Stimulated activated effector memory CD8-positive, alpha-beta T cell treated with anti-CD3 and anti-CD28 coated beads, Interleukin-12 subunit alpha, Interleukin-12 subunit beta, amount 100 ng/mL, for 72 hours (primary cell): ENCODE measurements around the gene TMEM220.

Experiments used
- ATAC-seq: fragments of 150-1000 bp; cut with Tn5 transposase; 2 replicates; pipeline ENCODE4 v1.10.0; 2021
- DNase-seq, 2 donors: peaks; one replicate each; pipeline ENCODE4 v3.0.0; 2021 to 2022; ENCODE audit warnings: low spot score in 2 of 2
- H3K27ac Mint-ChIP-seq: one replicate; pipeline ENCODE4 v1.8.0; 2022; ENCODE audit warnings: mild to moderate bottlenecking, mixed read lengths
- H3K36me3 Mint-ChIP-seq: one replicate; pipeline ENCODE4 v1.8.0; 2022; ENCODE audit warnings: mild to moderate bottlenecking, mixed read lengths
- H3K4me1 Mint-ChIP-seq: one replicate; pipeline ENCODE4 v1.8.0; 2022; ENCODE audit warnings: mixed read lengths
- H3K4me3 Mint-ChIP-seq: one replicate; pipeline ENCODE4 v1.8.0; 2022; ENCODE audit warnings: mild to moderate bottlenecking, mixed read lengths
- H3K9me3 Mint-ChIP-seq: one replicate; pipeline ENCODE4 v1.8.0; 2022; ENCODE audit warnings: mixed read lengths

Gene TMEM220

DNA sequence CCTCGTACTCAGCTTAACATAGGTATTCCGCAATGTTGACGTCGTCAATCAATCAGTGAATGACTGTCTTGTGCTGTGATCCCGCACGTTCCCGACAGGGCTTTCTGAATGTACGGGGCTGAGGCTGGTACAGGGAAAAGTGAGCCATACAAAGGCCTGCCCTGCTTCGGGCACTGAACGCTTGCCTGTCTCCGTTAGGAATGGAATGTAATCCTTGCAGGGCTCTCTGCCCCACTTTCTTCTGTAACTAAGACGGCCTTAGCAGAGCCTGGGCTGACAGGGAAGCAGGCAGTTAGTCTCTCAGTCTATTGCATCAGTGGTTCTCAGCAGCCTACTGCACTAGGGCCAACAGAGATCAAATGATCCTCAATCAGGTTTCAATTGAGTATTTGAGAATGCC, 56.5 kb downstream of the TMEM220 start:
- no peak overlapping the region for H3K4me3 Mint-ChIP-seq
- DNase-seq: no peak
- peaks cover 40% of the 10 kb centered on the region for H3K36me3 Mint-ChIP-seq
- ATAC-seq: no peak
- H3K27ac Mint-ChIP-seq: no peak overlapping the region
- no peaks in the 10 kb centered on the region for H3K4me1 Mint-ChIP-seq
- H3K9me3 Mint-ChIP-seq: no peaks in the 10 kb centered on the region

DNA sequence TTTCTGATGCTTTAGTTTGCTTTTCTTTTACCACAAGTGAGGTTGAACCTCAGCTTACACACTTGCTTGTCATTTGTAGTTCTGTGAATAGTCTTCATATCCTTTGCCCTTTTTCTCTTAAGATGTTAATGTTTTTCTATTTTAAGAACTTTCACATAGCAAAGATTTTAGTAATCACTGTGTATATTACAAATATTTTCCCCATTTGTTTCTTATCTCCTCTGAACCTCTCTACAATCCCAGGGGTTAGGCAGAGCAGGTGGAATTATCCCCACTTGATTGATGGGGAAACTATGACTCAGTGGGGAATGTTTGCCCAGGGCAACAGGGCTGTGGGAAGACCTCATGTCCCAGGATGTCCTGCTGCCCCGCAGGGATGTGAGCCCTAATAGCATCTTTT, 61.0 kb downstream of the TMEM220 start:
- no peak overlapping the region for H3K27ac Mint-ChIP-seq
- DNase-seq: no peak
- no peaks in the 10 kb centered on the region for H3K4me1 Mint-ChIP-seq
- no peaks in the 10 kb centered on the region for H3K9me3 Mint-ChIP-seq
- peaks cover 9% of the 10 kb centered on the region for H3K36me3 Mint-ChIP-seq
- no peak overlapping the region for H3K4me3 Mint-ChIP-seq
- ATAC-seq: no peak

DNA sequence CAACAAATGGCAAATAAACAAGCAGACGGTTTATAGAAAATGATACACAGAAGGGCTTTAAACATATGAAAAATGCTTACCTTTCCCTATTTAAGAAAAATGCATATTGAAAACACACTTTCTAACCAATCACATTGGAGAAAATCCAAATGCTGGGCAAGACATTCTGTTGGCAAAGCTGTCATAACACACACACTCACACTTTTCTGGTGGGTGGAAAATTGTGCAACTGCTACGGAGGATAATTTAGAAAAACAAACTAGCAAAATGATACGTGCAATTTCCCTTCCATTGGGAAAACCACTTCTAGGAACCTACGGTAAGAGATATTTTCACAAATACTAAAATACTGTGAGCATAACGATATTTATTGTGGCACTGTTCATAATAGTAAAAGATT, 62.9 kb downstream of the TMEM220 start:
- ATAC-seq: no peak
- Mint-ChIP-seq H3K36me3 (no peaks in the 10 kb centered on the region), H3K9me3 (no peaks in the 10 kb centered on the region), H3K27ac (no peak overlapping the region), H3K4me3 (no peak overlapping the region), H3K4me1 (no peaks in the 10 kb centered on the region)
- DNase-seq: no peak

DNA sequence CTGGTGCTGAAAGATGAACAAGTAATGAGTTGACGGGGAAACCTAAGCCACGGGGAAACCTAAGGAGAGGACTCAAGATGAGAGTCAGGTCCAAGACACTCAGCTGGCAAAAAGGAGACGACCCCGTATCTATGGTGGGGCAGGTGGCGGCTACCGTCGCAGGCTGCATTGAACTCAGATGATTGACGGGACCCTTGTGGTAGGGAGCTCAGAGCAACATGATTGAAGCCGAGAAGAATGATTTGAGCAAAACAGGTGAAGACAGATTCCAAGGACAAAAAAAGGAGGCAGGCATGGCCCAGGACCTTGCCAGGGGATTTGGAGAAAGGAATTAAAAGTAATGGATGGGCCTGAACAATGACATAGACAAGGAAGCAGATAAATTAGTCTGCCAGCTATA, 65.3 kb downstream of the TMEM220 start:
- H3K4me3 Mint-ChIP-seq: no peak overlapping the region
- DNase-seq (no peak), ATAC-seq (no peak)
- H3K9me3 Mint-ChIP-seq: no peaks in the 10 kb centered on the region
- no peaks in the 10 kb centered on the region for H3K4me1 Mint-ChIP-seq
- no peaks in the 10 kb centered on the region for H3K36me3 Mint-ChIP-seq
- H3K27ac Mint-ChIP-seq: no peak overlapping the region
